Measurements from ENCODE around the gene CMTM4.

CMTM4 gene

DNA sequence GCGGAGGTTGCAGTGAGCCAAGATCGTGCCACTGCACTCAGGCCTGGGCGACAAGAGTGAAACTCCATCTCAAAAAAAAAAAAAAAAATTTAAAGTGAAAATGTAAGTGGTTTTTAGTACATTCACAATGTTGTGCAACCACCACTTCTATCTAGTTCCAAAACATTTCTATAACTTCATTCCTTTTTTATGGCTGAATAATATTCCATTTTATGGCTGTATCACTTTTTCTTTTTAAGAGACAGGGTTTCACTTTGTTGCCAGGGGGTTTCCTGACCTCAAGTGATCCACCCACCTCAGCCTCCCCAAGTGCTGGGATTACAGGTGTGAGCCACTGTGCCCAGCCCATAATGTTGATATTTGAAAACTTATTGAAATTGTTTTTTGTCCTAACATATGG, 103.7 kb downstream of the CMTM4 start:
- no peak for TF ChIP-seq ESRRG (CRISPR knock-in tag; IDR thresholded peaks at IDR 0.05)
- TF ChIP-seq ARNTL (CRISPR knock-in tag; IDR thresholded peaks at IDR 0.05; ENCODE audit: borderline replicate concordance, low read depth), result no peak
- no peak for ATAC-seq

DNA sequence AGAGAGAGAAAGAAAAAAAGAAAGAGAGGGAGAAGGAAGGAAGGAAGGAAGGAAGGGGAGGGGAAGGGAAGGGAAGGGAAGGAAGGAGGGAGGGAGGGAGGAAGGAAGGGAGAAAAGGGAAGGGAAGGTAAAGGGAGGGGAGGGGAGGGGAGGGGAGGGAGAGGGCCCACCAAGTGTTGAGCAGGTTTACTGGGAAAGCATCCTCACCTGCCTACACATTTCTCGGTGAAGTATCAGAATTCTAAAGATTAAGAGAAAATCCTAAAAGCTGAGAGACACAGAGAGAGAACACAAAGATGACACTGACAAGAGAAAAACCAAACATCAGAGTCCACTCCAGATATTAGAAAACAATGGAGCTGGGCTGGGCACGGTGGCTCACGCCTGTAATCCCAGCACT, 104.3 kb downstream of the CMTM4 start:
- no peak for ATAC-seq
- TF ChIP-seq ZFP30 (CRISPR knock-in tag; IDR thresholded peaks at IDR 0.05), result no peak
- TF ChIP-seq CSDC2 (CRISPR knock-in tag; IDR thresholded peaks at IDR 0.05), result no peak
- TF ChIP-seq, protein P1, sequence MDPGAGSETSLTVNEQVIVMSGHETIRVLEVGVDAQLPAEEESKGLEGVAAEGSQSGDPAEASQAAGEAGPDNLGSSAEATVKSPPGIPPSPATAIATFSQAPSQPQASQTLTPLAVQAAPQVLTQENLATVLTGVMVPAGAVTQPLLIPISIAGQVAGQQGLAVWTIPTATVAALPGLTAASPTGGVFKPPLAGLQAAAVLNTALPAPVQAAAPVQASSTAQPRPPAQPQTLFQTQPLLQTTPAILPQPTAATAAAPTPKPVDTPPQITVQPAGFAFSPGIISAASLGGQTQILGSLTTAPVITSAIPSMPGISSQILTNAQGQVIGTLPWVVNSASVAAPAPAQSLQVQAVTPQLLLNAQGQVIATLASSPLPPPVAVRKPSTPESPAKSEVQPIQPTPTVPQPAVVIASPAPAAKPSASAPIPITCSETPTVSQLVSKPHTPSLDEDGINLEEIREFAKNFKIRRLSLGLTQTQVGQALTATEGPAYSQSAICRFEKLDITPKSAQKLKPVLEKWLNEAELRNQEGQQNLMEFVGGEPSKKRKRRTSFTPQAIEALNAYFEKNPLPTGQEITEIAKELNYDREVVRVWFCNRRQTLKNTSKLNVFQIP (CRISPR knock-in tag; IDR thresholded peaks at IDR 0.05; ENCODE audit: borderline replicate concordance, low read depth), result no peak
- no peak for TF ChIP-seq ZFP3 (CRISPR knock-in tag; IDR thresholded peaks at IDR 0.05)
- TF ChIP-seq ESRRG (CRISPR knock-in tag; IDR thresholded peaks at IDR 0.05), result no peak
- TF ChIP-seq, protein P2, sequence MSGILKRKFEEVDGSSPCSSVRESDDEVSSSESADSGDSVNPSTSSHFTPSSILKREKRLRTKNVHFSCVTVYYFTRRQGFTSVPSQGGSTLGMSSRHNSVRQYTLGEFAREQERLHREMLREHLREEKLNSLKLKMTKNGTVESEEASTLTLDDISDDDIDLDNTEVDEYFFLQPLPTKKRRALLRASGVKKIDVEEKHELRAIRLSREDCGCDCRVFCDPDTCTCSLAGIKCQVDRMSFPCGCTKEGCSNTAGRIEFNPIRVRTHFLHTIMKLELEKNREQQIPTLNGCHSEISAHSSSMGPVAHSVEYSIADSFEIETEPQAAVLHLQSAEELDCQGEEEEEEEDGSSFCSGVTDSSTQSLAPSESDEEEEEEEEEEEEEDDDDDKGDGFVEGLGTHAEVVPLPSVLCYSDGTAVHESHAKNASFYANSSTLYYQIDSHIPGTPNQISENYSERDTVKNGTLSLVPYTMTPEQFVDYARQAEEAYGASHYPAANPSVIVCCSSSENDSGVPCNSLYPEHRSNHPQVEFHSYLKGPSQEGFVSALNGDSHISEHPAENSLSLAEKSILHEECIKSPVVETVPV (CRISPR knock-in tag; IDR thresholded peaks at IDR 0.05), result no peak

DNA sequence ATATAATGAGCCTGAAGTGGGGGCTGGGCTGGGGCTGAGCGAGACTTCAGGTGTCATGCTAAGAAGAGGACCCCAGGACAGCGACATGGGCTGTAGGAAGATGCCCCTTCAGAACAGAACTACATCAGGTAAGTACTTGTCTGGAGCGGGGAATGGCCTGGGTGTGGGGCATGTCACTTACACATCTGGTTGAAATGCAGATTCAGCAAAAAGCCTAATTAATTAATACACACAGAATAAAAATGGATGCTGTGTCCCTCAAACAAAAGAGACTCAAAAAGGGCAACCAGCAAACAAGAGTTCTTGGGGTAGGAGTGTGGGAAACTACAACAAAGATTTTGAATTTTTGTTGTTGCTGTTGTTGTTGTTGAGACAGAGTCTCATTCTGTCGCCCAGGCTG, 105.5 kb downstream of the CMTM4 start:
- no peak for ATAC-seq
- TF ChIP-seq BACH2 (CRISPR knock-in tag; IDR thresholded peaks at IDR 0.05; ENCODE audit: borderline replicate concordance), result no peak
- TF ChIP-seq, protein P3, sequence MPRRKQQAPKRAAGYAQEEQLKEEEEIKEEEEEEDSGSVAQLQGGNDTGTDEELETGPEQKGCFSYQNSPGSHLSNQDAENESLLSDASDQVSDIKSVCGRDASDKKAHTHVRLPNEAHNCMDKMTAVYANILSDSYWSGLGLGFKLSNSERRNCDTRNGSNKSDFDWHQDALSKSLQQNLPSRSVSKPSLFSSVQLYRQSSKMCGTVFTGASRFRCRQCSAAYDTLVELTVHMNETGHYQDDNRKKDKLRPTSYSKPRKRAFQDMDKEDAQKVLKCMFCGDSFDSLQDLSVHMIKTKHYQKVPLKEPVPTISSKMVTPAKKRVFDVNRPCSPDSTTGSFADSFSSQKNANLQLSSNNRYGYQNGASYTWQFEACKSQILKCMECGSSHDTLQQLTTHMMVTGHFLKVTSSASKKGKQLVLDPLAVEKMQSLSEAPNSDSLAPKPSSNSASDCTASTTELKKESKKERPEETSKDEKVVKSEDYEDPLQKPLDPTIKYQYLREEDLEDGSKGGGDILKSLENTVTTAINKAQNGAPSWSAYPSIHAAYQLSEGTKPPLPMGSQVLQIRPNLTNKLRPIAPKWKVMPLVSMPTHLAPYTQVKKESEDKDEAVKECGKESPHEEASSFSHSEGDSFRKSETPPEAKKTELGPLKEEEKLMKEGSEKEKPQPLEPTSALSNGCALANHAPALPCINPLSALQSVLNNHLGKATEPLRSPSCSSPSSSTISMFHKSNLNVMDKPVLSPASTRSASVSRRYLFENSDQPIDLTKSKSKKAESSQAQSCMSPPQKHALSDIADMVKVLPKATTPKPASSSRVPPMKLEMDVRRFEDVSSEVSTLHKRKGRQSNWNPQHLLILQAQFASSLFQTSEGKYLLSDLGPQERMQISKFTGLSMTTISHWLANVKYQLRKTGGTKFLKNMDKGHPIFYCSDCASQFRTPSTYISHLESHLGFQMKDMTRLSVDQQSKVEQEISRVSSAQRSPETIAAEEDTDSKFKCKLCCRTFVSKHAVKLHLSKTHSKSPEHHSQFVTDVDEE (CRISPR knock-in tag; IDR thresholded peaks at IDR 0.05), result no peak
- TF ChIP-seq, protein P1 (CRISPR knock-in tag; IDR thresholded peaks at IDR 0.05; ENCODE audit: borderline replicate concordance, low read depth), result no peak
- TF ChIP-seq, protein P2 (CRISPR knock-in tag; IDR thresholded peaks at IDR 0.05), result no peak
- no peak for TF ChIP-seq ZFP30 (CRISPR knock-in tag; IDR thresholded peaks at IDR 0.05)
- TF ChIP-seq ZNF8 (CRISPR knock-in tag; IDR thresholded peaks at IDR 0.05), result no peak
- TF ChIP-seq ISL1 (CRISPR knock-in tag; IDR thresholded peaks at IDR 0.05), result no peak
- TF ChIP-seq, protein P4, sequence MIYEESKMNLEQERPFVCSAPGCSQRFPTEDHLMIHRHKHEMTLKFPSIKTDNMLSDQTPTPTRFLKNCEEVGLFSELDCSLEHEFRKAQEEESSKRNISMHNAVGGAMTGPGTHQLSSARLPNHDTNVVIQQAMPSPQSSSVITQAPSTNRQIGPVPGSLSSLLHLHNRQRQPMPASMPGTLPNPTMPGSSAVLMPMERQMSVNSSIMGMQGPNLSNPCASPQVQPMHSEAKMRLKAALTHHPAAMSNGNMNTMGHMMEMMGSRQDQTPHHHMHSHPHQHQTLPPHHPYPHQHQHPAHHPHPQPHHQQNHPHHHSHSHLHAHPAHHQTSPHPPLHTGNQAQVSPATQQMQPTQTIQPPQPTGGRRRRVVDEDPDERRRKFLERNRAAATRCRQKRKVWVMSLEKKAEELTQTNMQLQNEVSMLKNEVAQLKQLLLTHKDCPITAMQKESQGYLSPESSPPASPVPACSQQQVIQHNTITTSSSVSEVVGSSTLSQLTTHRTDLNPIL (CRISPR knock-in tag; IDR thresholded peaks at IDR 0.05; ENCODE audit: low read depth), result no peak
- no peak for TF ChIP-seq ZNF70 (CRISPR knock-in tag; IDR thresholded peaks at IDR 0.05)
- TF ChIP-seq OSR1 (CRISPR knock-in tag; IDR thresholded peaks at IDR 0.05), result no peak
- no peak for TF ChIP-seq CSDC2 (CRISPR knock-in tag; IDR thresholded peaks at IDR 0.05)
- TF ChIP-seq GLIS3 (CRISPR knock-in tag; IDR thresholded peaks at IDR 0.05), result no peak
- TF ChIP-seq ESRRG (CRISPR knock-in tag; IDR thresholded peaks at IDR 0.05), result no peak
- TF ChIP-seq, protein P5, sequence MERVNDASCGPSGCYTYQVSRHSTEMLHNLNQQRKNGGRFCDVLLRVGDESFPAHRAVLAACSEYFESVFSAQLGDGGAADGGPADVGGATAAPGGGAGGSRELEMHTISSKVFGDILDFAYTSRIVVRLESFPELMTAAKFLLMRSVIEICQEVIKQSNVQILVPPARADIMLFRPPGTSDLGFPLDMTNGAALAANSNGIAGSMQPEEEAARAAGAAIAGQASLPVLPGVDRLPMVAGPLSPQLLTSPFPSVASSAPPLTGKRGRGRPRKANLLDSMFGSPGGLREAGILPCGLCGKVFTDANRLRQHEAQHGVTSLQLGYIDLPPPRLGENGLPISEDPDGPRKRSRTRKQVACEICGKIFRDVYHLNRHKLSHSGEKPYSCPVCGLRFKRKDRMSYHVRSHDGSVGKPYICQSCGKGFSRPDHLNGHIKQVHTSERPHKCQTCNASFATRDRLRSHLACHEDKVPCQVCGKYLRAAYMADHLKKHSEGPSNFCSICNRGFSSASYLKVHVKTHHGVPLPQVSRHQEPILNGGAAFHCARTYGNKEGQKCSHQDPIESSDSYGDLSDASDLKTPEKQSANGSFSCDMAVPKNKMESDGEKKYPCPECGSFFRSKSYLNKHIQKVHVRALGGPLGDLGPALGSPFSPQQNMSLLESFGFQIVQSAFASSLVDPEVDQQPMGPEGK (CRISPR knock-in tag; IDR thresholded peaks at IDR 0.05; ENCODE audit: borderline replicate concordance), result no peak
- TF ChIP-seq ZNF565 (CRISPR knock-in tag; conservative IDR thresholded peaks at IDR 0.05; ENCODE audit: low read depth), result no peak
- no peak for TF ChIP-seq RARB (CRISPR knock-in tag; IDR thresholded peaks at IDR 0.05)
